SJSA1 (cell line): Measurements from ENCODE around the gene GNAS-AS1. TPM values are rescaled to one million over a fixed set of nuclear protein-coding genes. Genes with fewer than 3 reads are reported as not detected.
"Not testable (repeated sequence)": the region's sequence is repeated elsewhere in the genome, so short reads cannot be mapped to it uniquely, and the experiment has no call there.

Experiments
- DNase-seq, 2 experiments: peaks; one replicate each; pipeline ENCODE4 v3.0.0-alpha.2; 2015 to 2020; ENCODE audit warnings: low spot score in 2 of 2, low read depth in 1 of 2
- H3K27ac ChIP-seq: fragments of 250-450 bp; sonication (Bioruptor Pico); 2 replicates; pipeline ENCODE4 v1.5.1; 2020; ENCODE audit warnings: mild to moderate bottlenecking, moderate library complexity
- H3K27me3 ChIP-seq: fragments of 250-450 bp; sonication (Bioruptor Pico); replicated peaks from 2 replicates; pipeline ENCODE4 v1.5.1; 2020; ENCODE audit warnings: mild to moderate bottlenecking, moderate library complexity
- H3K36me3 ChIP-seq: fragments of 250-450 bp; sonication (Bioruptor Pico); 2 replicates; pipeline ENCODE4 v1.5.1; 2020; ENCODE audit warnings: mild to moderate bottlenecking
- H3K4me1 ChIP-seq: fragments of 250-450 bp; sonication (Bioruptor Pico); replicated peaks from 2 replicates; pipeline ENCODE4 v1.6.1; 2021; ENCODE audit warnings: mild to moderate bottlenecking
- H3K4me3 ChIP-seq: fragments of 250-450 bp; sonication (Bioruptor Pico); 2 replicates; pipeline ENCODE4 v1.5.1; 2020; ENCODE audit warnings: mild to moderate bottlenecking
- H3K9me3 ChIP-seq: fragments of 250-450 bp; sonication (Bioruptor Pico); replicated peaks from 2 replicates; pipeline ENCODE4 v1.5.1; 2020; ENCODE audit warnings: mild to moderate bottlenecking
- total RNA-seq: library from RNA; depleted of rRNA; stranded (reverse); fragments of >200 nt; shearing (Covaris generic); gene quantifications from 2 replicates; pipeline ENCODE4 v1.2.3, GENCODE V29; 2014

GNAS-AS1 gene
- total RNA-seq, 1 experiment from 2014 or later: not detected

DNA sequence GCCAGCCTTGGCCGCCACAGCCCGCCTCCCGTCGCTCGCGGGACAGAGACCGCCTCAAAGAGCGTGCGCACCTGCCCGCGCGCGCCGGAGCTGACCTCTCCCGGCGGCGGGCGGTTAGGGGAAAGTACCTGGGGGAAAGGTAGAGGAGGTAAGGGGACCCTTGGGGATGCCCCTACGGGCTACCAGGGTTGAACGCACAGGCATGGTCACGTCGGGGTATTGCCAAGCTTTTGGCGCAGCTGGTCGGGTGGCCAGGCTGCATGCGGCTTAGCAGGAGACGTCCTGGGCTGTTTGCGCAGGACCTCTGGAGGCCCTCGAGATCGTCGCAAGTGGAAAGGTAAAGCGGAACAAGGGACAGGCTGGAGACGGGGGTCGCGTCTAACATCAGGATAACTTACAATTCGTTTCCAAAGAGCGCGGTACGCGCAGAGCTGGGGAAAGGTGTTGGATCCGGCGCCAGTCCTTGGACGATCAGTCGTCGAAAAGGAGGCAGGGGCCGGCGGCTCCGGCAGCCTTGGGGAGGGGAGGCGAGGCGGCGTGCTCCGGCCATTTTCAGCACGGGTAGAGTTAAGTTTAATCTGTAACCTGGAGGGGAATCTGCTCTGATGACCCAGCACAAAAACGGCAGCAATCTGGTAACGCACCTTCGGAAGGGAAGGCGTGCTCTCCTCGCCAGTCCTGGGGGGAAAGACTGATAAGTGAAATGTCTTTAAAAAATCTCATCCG is 9.0 kb downstream of the GNAS-AS1 start:
- DNase-seq: no peak
- Histone ChIP-seq H3K27ac (no peak overlapping the region), H3K27me3 (peaks cover 57% of the 10 kb centered on the region), H3K4me1 (peaks cover 18% of the 10 kb centered on the region), H3K4me3 (no peak overlapping the region), H3K9me3 (0 out of 2 replicates have a peak, but pooled peaks cover 11% of the 10 kb centered on the region), H3K36me3 (no peaks in the 10 kb centered on the region)

DNA sequence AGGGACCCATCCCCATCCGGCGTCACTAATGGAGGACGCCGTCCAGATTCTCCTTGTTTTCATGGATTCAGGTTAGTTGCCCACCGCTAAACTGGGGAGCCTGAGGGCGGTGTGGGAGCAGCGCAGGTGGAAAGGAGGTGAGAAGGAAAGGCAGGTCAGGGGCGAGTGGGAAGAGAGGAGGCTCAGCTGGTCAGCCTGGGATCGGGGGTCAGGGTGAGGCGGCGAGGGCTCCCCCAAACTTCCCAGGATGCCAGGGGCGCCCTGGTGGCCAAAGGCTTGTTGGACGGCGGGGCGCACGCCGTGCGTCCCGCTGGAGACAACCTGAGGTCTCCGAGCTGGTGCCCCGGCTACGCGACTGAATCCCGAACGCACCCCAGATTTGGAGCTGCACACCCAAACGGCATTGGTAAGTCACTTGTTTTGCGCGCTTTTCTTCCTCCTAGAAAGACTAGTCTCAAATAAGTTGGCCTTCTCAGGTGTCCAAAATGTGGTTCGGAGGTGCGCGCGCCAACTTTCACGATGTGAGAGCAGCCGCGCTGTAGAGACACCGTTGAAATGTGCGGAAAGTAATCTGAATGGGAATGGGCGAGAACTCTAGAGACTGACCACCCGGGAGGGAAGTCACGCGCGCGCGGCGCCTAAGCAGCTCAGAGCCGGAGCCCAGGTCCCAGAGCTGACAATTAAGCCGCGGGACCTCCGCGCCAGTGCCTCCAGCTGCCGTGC is 9.7 kb downstream of the GNAS-AS1 start:
- Histone ChIP-seq H3K4me3 (no peak overlapping the region), H3K36me3 (no peaks in the 10 kb centered on the region), H3K27ac (no peak overlapping the region), H3K9me3 (0 out of 2 replicates have a peak, but pooled peaks cover 11% of the 10 kb centered on the region), H3K27me3 (peaks cover 49% of the 10 kb centered on the region), H3K4me1 (peaks cover 18% of the 10 kb centered on the region)
- DNase-seq: no peak

GRCh38 chr20:58839991-58840747 is 10.5 kb downstream of the GNAS-AS1 start:
- Histone ChIP-seq H3K9me3 (0 out of 2 replicates have a peak, but pooled peaks cover 11% of the 10 kb centered on the region), H3K27ac (no peak overlapping the region), H3K27me3 (peaks cover 46% of the 10 kb centered on the region), H3K4me1 (peaks cover 18% of the 10 kb centered on the region), H3K36me3 (no peaks in the 10 kb centered on the region), H3K4me3 (peak overlapping the region; percentile 29)
- DNase-seq: no peak

DNA sequence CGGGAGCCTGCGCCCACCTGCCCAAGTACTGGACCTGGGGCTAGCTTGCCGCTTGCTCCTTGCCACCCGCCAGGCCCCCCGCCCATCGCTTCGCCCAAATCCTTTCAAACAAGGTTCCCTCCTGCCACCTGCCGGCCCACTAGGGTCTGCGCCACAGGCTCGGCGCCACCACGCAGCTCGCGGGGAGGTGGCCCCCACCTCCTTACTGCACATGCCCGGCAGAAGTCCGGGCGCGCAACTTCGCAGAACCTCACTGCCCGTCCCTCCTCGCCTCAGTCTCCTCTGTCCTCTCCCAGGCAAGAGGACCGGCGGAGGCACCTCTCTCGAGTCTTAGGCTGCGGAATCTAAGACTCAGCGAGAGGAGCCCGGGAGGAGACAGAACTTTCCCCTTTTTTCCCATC is 11.2 kb downstream of the GNAS-AS1 start:
- DNase-seq: peak; percentile 67 to 72
- peak overlapping the region; percentile 29 for H3K4me3 ChIP-seq
- H3K36me3 ChIP-seq: no peaks in the 10 kb centered on the region

GRCh38 chr20:58838174-58838573 is 12.5 kb downstream of the GNAS-AS1 start:
- no peaks in the 10 kb centered on the region for H3K36me3 ChIP-seq
- H3K4me3 ChIP-seq: no peak overlapping the region
- no peak overlapping the region for H3K27ac ChIP-seq
- peaks cover 26% of the 10 kb centered on the region for H3K4me1 ChIP-seq
- H3K27me3 ChIP-seq: peaks cover 26% of the 10 kb centered on the region
- no peak for DNase-seq
- H3K9me3 ChIP-seq: 0 out of 2 replicates have a peak, but pooled peaks cover 11% of the 10 kb centered on the region

More for the DNA sequence above, 11.2 kb downstream of the GNAS-AS1 start:
- Histone ChIP-seq H3K4me1 (peaks cover 18% of the 10 kb centered on the region), H3K27me3 (peaks cover 39% of the 10 kb centered on the region), H3K27ac (no peak overlapping the region), H3K9me3 (0 out of 2 replicates have a peak, but pooled peaks cover 11% of the 10 kb centered on the region)

- no peak for DNase-seq
- H3K27ac ChIP-seq: no peak overlapping the region
- H3K27me3 ChIP-seq: peaks cover 25% of the 10 kb centered on the region
- H3K9me3 ChIP-seq: 0 out of 2 replicates have a peak, but pooled peaks cover 11% of the 10 kb centered on the region
- H3K36me3 ChIP-seq: no peaks in the 10 kb centered on the region
- peaks cover 29% of the 10 kb centered on the region for H3K4me1 ChIP-seq
- no peak overlapping the region for H3K4me3 ChIP-seq
These were observed 13.0 kb downstream of the GNAS-AS1 start for GRCh38 chr20:58837717-58838116.

GRCh38 chr20:58836616-58837204 is 14.0 kb downstream of the GNAS-AS1 start:
- H3K36me3 ChIP-seq: no peaks in the 10 kb centered on the region
- H3K27me3 ChIP-seq: peaks cover 25% of the 10 kb centered on the region
- H3K27ac ChIP-seq: no peak overlapping the region
- no peak overlapping the region for H3K4me3 ChIP-seq
- H3K9me3 ChIP-seq: 0 out of 2 replicates have a peak, but pooled peaks cover 9% of the 10 kb centered on the region
- DNase-seq: no peak
- peaks cover 33% of the 10 kb centered on the region for H3K4me1 ChIP-seq

- peaks cover 11% of the 10 kb centered on the region for H3K27me3 ChIP-seq
- peaks cover 29% of the 10 kb centered on the region for H3K4me1 ChIP-seq
- H3K36me3 ChIP-seq: no peaks in the 10 kb centered on the region
- H3K27ac ChIP-seq: no peak overlapping the region
- no peak for DNase-seq
- H3K4me3 ChIP-seq: no peak overlapping the region
- 0 out of 2 replicates have a peak, but pooled peaks cover 2% of the 10 kb centered on the region for H3K9me3 ChIP-seq
These were observed 15.5 kb downstream of the GNAS-AS1 start for GRCh38 chr20:58835231-58835630.

- no peak for DNase-seq
- peaks cover 28% of the 10 kb centered on the region for H3K4me1 ChIP-seq
- H3K36me3 ChIP-seq: no peaks in the 10 kb centered on the region
- H3K27ac ChIP-seq: no peak overlapping the region
- H3K9me3 ChIP-seq: no peaks in the 10 kb centered on the region
- H3K27me3 ChIP-seq: 0 out of 2 replicates have a peak, but pooled peaks cover 4% of the 10 kb centered on the region
- no peak overlapping the region for H3K4me3 ChIP-seq
These were observed 16.8 kb downstream of the GNAS-AS1 start for GRCh38 chr20:58833921-58834320.

- Histone ChIP-seq H3K4me1 (peaks cover 28% of the 10 kb centered on the region), H3K27ac (no peak overlapping the region), H3K9me3 (no peaks in the 10 kb centered on the region), H3K4me3 (no peak overlapping the region), H3K36me3 (no peaks in the 10 kb centered on the region; the same call in 1 of the 2 replicates), H3K27me3 (0 out of 2 replicates have a peak, but pooled peaks cover 4% of the 10 kb centered on the region)
- no peak for DNase-seq
These were observed 18.2 kb downstream of the GNAS-AS1 start for GRCh38 chr20:58832457-58832856.

- Histone ChIP-seq H3K36me3 (no peaks in the 10 kb centered on the region; the same call in 1 of the 2 replicates), H3K27me3 (no peaks in the 10 kb centered on the region), H3K4me1 (peaks cover 28% of the 10 kb centered on the region), H3K4me3 (no peak overlapping the region), H3K9me3 (no peaks in the 10 kb centered on the region), H3K27ac (peak overlapping the region; percentile 56)
- DNase-seq: peak; percentile 76 to 77
These were observed 21.2 kb downstream of the GNAS-AS1 start for GRCh38 chr20:58829531-58829941.

GRCh38 chr20:58828804-58829203 is 21.9 kb downstream of the GNAS-AS1 start:
- H3K4me3 ChIP-seq, H3K36me3 ChIP-seq, H3K27me3 ChIP-seq, DNase-seq, H3K9me3 ChIP-seq: not testable (repeated sequence)
- peaks cover 22% of the 10 kb centered on the region for H3K4me1 ChIP-seq
- H3K27ac ChIP-seq: peak overlapping the region; percentile 56; the same call in 1 of the 2 replicates

DNA sequence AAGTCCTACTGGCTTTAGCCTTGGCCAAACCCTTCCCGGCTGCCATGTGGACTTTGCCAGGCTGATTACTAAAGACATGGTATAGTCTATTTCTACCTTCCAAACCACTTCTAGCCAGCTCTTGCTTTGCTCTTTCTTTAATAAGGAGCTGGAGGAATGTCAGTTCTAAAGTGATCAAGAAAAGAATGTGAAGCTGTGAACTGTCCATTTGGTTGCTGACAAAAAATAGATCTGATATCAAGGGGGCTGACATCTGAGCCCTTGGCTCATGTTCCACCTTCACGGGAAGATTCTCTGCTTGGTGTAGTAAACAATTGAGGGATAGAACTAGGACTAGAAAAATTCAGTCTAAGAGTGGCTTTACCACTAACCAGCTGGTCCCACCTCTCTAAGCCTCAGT is 22.6 kb downstream of the GNAS-AS1 start:
- no peaks in the 10 kb centered on the region; the same call in 1 of the 2 replicates for H3K36me3 ChIP-seq

More for the DNA sequence above, 22.6 kb downstream of the GNAS-AS1 start:
- Histone ChIP-seq H3K4me1 (peaks cover 20% of the 10 kb centered on the region), H3K4me3 (no peak overlapping the region), H3K27me3 (no peaks in the 10 kb centered on the region), H3K9me3 (no peaks in the 10 kb centered on the region), H3K27ac (no peak overlapping the region)
- no peak for DNase-seq
